NCI-H2081 treated with DMSO at 0.1 percent for 48 hours (cell line): ENCODE results near the gene NHLH1.

Experiments used
- DNase-seq: peaks from one replicate; lab custom pipeline; 2025; lab: John Stamatoyannopoulos, UW

NHLH1 gene

GRCh38 chr1:160359559-160360226 lies 7.2 kb upstream of the NHLH1 start:
- DNase-seq, result no peak

- no peak for DNase-seq
Measured at GRCh38 chr1:160360227-160360695, 6.6 kb upstream of the NHLH1 start.

- no peak for DNase-seq
Measured at GRCh38 chr1:160361199-160361598, 5.7 kb upstream of the NHLH1 start.

- no peak for DNase-seq
Measured at GRCh38 chr1:160361814-160362167, 5.1 kb upstream of the NHLH1 start.

GRCh38 chr1:160362168-160362957 lies 4.5 kb upstream of the NHLH1 start:
- no peak for DNase-seq

- no peak for DNase-seq
Measured at GRCh38 chr1:160363010-160363409, 3.9 kb upstream of the NHLH1 start.

GRCh38 chr1:160363951-160364735 lies 2.7 kb upstream of the NHLH1 start:
- DNase-seq, result no peak

GRCh38 chr1:160365325-160365724 lies 1.5 kb upstream of the NHLH1 start:
- no peak for DNase-seq

GRCh38 chr1:160367516-160367900 lies 637 bp downstream of the NHLH1 start:
- no peak for DNase-seq

GRCh38 chr1:160367934-160368923 lies 1.4 kb downstream of the NHLH1 start:
- no peak for DNase-seq

- no peak for DNase-seq
Measured at GRCh38 chr1:160369087-160369486, 2.2 kb downstream of the NHLH1 start.

GRCh38 chr1:160370561-160371345 lies 3.9 kb downstream of the NHLH1 start:
- no peak for DNase-seq

GRCh38 chr1:160371346-160371631 lies 4.4 kb downstream of the NHLH1 start:
- no peak for DNase-seq

GRCh38 chr1:160371756-160372155 lies 4.9 kb downstream of the NHLH1 start:
- DNase-seq, result no peak

GRCh38 chr1:160373696-160374095 lies 6.8 kb downstream of the NHLH1 start:
- no peak for DNase-seq

- no peak for DNase-seq
Measured at GRCh38 chr1:160374306-160375110, 7.6 kb downstream of the NHLH1 start.

GRCh38 chr1:160375788-160376524 lies 9.1 kb downstream of the NHLH1 start:
- DNase-seq, result no peak

GRCh38 chr1:160376525-160377131 lies 9.8 kb downstream of the NHLH1 start:
- DNase-seq, result peak; percentile 43
